ENCODE results near the gene PPP2R2D.
"Not testable (repeated sequence)": the region's sequence is repeated elsewhere in the genome, so short reads cannot be mapped to it uniquely, and the experiment has no call there.

The PPP2R2D gene

GRCh38 chr10:131946880-131947279 is 46.1 kb downstream of the PPP2R2D start:
- DNase-seq (ENCODE audit: low read depth): no peak
- no peak for TF ChIP-seq CTCF (IDR thresholded peaks at IDR 0.05; ENCODE audit: insufficient read depth, low read depth, low read length, missing control alignments)
- no peak overlapping the region for H3K4me3 ChIP-seq (ENCODE audit: low read depth, low read length)

- no peak for DNase-seq (ENCODE audit: low read depth)
- no peak overlapping the region for H3K4me3 ChIP-seq (ENCODE audit: low read depth, low read length)
- no peak for TF ChIP-seq CTCF (IDR thresholded peaks at IDR 0.05; ENCODE audit: insufficient read depth, low read depth, low read length, missing control alignments)
Measured at GRCh38 chr10:131947631-131948347, 47.0 kb downstream of the PPP2R2D start.

- no peak for DNase-seq (ENCODE audit: low read depth)
- H3K4me3 ChIP-seq (ENCODE audit: low read depth, low read length): no peak overlapping the region
- no peak for TF ChIP-seq CTCF (IDR thresholded peaks at IDR 0.05; ENCODE audit: insufficient read depth, low read depth, low read length, missing control alignments)
Measured at GRCh38 chr10:131948501-131948900, 47.7 kb downstream of the PPP2R2D start.

GRCh38 chr10:131949041-131949862 is 48.4 kb downstream of the PPP2R2D start:
- TF ChIP-seq CTCF (IDR thresholded peaks at IDR 0.05; ENCODE audit: insufficient read depth, low read depth, low read length, missing control alignments): no peak
- H3K4me3 ChIP-seq (ENCODE audit: low read depth, low read length): no peak overlapping the region
- no peak for DNase-seq (ENCODE audit: low read depth)

GRCh38 chr10:131949908-131950307 is 49.1 kb downstream of the PPP2R2D start:
- H3K4me3 ChIP-seq (ENCODE audit: low read depth, low read length); DNase-seq (ENCODE audit: low read depth): not testable (repeated sequence)

- no peak for TF ChIP-seq CTCF (IDR thresholded peaks at IDR 0.05; ENCODE audit: insufficient read depth, low read depth, low read length, missing control alignments)
- H3K4me3 ChIP-seq (ENCODE audit: low read depth, low read length): no peak overlapping the region
- DNase-seq (ENCODE audit: low read depth): no peak
Measured at GRCh38 chr10:131954356-131954965, 53.7 kb downstream of the PPP2R2D start.

Data from GM12865 (cell line).